ENCODE results near the gene IQCN.
A peak's percentile ranks its signal among the peaks of the same experiment; 100 is the strongest.

IQCN gene

DNA sequence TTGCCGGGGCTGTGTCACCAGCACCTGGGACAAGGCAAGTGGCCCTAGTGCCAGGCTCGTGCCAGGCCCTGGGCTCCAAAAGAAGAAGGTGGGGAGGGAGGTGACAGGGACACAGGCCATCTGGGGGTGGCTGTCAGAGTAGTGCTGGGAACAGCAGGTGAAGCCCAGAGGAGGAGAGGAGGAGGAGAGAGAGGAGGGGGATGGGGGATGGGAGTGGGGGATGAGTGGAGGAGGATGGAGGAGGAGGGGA, 29.9 kb upstream of the IQCN start:
- H3K4me3 ChIP-seq (ENCODE audit: low read depth, low read length) = peak overlapping the region; percentile 45
- ChIA-PET POLR2A (interaction anchor here (1.3 to 6.3 kb wide), 3 partner anchors 10 to 24 kb away, joined by 3 to 129 read pairs (median 7); partner anchors contain the start of gene JUND), CTCF (interaction anchor here (0.7 to 6.5 kb wide), 6 partner anchors 12 to 24 kb away, joined by 3 to 65 read pairs (median 8); partner anchors contain the start of gene JUND)
- TF ChIP-seq, protein P1, sequence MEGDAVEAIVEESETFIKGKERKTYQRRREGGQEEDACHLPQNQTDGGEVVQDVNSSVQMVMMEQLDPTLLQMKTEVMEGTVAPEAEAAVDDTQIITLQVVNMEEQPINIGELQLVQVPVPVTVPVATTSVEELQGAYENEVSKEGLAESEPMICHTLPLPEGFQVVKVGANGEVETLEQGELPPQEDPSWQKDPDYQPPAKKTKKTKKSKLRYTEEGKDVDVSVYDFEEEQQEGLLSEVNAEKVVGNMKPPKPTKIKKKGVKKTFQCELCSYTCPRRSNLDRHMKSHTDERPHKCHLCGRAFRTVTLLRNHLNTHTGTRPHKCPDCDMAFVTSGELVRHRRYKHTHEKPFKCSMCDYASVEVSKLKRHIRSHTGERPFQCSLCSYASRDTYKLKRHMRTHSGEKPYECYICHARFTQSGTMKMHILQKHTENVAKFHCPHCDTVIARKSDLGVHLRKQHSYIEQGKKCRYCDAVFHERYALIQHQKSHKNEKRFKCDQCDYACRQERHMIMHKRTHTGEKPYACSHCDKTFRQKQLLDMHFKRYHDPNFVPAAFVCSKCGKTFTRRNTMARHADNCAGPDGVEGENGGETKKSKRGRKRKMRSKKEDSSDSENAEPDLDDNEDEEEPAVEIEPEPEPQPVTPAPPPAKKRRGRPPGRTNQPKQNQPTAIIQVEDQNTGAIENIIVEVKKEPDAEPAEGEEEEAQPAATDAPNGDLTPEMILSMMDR (IDR thresholded peaks at IDR 0.05; ENCODE audit: insufficient read depth, low read length, missing control alignments) = no peak
- no peak for DNase-seq (ENCODE audit: low read depth, low spot score)

DNA sequence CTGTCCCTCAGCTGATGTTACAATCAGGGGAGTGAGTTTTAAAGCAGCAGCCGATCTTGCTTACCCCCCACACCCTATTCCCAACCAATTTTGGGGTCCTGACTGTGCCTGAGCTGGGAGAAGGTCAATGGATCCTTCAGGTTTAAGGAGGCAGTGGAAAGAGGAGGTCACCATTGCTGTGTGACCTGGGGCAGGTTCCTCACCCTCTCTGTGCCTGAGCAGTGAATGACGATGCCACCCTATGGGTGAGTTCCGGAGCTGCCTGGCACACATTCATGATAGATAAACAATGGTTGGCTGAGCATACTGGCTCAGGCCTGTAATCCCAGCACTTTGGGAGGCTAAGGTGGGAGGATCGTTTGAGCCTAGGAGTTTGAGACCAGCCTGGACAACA, 27.5 kb upstream of the IQCN start:
- DNase-seq (ENCODE audit: low read depth, low spot score) = no peak
- CTCF ChIA-PET = interaction anchor here (0.7 to 6.5 kb wide), 7 partner anchors 9 to 86 kb away, joined by 3 to 65 read pairs (median 5); partner anchors contain the start of genes JUND and LSM4
- no peak overlapping the region for H3K4me3 ChIP-seq (ENCODE audit: low read depth, low read length)
- TF ChIP-seq, protein P1 (IDR thresholded peaks at IDR 0.05; ENCODE audit: insufficient read depth, low read length, missing control alignments) = no peak
- POLR2A ChIA-PET = interaction anchor here (1.4 to 6.3 kb wide), 2 partner anchors 10 to 21 kb away, joined by 6 to 129 read pairs; partner anchors contain the start of gene JUND

DNA sequence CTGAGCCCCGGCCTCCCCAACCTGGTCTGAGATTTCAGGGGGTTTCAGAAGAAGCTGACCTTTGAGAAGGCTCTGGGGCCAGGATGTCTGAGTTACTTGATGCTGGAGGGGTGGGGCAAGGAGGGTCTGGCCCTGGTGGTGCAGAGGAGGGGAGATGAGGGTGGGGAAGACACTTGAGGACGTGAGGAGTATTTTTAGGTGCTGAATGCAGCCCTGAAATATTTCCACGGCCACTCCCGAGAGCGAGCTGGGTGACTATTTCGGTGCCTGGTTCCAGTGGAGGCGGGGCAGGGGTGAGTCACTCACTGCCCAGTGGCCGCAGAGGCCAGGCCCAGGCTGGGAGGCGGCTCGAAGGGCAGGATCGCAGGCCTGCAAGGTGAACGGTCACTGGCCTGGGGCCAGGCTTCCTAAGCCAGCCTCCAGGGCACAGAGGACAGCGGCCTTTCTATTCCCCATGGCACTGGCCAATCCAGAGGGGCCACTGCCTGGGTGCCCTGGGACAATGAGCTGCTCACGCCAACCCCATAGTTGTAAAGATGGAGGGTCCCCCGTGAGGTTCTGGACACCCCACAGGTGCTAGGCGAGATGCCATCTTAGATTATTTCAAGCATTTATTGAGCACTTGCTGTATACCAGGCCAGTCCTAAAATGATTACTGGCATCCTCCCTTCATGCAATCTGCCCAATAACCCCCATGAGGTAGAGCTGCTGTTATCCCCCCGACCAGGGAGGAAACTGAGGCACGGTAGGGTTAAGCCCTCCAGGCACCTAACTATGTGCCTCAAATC, 26.9 kb upstream of the IQCN start:
- no peak for DNase-seq (ENCODE audit: low read depth, low spot score)
- no peak overlapping the region for H3K4me3 ChIP-seq (ENCODE audit: low read depth, low read length)
- TF ChIP-seq, protein P1 (IDR thresholded peaks at IDR 0.05; ENCODE audit: insufficient read depth, low read length, missing control alignments) = no peak
- POLR2A ChIA-PET = interaction anchor here (1.4 to 6.3 kb wide), 2 partner anchors 9 to 21 kb away, joined by 6 to 129 read pairs; partner anchors contain the start of gene JUND
- CTCF ChIA-PET = interaction anchor here (1.5 to 6.5 kb wide), 5 partner anchors 9 to 27 kb away, joined by 4 to 65 read pairs (median 8); partner anchors contain the start of genes JUND and LSM4

DNA sequence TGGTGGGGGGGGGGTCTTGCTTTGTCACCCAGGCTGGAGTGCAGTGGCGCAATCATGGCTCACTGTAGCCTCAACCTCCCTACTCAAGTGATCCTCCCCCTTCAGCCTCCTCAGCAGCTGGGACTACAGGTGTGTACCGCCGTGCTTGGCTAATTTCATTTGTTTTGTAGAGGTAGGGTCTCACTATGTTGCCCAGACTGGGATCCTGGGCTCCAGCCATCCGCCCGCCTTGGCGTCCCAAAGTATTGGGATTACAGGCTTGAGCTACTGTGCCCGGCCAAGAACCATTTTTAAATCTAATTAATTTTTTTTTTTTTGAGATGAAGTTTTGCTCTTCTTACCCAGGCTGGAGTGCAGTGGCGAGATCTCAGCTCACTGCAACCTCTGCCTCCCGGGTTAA, 25.4 kb upstream of the IQCN start:
- CTCF ChIA-PET = interaction anchor here (6.5 kb wide), 1 partner anchor 20 kb away, joined by 65 read pairs; the partner anchor contains the start of gene JUND

DNA sequence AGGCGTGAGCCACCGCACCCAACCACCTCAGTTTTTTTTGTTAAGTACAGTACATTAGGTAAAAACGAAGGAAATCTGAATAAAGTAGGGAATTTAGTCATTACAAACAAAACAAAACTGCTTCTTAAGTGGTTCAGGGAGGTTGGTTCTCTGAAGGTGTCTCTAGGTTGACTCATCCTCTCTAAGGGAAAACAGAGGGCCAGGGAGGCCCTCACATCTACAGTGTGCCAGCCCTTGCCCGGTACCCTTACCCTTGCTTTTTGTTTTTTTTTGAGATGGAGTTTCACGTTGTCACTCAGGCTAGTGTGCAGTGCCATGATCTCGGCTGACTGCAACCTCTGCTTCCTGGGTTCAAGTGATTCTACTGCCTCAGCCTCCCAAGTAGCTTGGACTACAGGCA, 24.3 kb upstream of the IQCN start:
- TF ChIP-seq, protein P1 (IDR thresholded peaks at IDR 0.05; ENCODE audit: insufficient read depth, low read length, missing control alignments) = no peak
- no peak for DNase-seq (ENCODE audit: low read depth, low spot score)
- ChIA-PET CTCF (interaction anchor here (2.1 kb wide), 1 partner anchor 30 kb away, joined by 8 read pairs; no protein-coding TSS in a partner anchor), POLR2A (no interaction called here)
- no peak overlapping the region for H3K4me3 ChIP-seq (ENCODE audit: low read depth, low read length)

More for the DNA sequence above, 25.4 kb upstream of the IQCN start:
- POLR2A ChIA-PET = interaction anchor here (6.3 kb wide), 1 partner anchor 19 kb away, joined by 129 read pairs; the partner anchor contains the start of gene JUND
- no peak overlapping the region for H3K4me3 ChIP-seq (ENCODE audit: low read depth, low read length)
- DNase-seq (ENCODE audit: low read depth, low spot score) = no peak
- TF ChIP-seq, protein P1 (IDR thresholded peaks at IDR 0.05; ENCODE audit: insufficient read depth, low read length, missing control alignments) = no peak

DNA sequence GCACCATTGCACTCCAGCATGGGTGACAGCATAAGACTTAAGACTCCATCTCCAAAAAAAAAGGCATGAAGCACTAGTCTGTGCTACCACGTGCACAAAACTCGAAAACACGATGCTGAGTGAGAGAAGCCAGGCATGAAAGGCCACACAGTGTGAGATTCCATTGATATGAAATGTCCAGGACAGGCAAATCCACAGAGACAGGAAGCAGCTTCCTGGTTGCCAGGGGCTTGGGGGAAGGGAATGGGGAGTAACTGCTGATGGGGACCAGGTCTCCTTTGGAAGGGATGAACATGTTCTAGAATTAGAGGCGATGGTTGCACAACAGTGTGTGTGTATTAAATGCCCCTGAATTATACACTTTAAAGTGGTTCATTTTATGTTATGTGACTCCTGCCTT, 23.1 kb upstream of the IQCN start:
- no peak for DNase-seq (ENCODE audit: low read depth, low spot score)
- CTCF ChIA-PET = interaction anchor here (0.7 to 2.2 kb wide), 3 partner anchors 18 to 52 kb away, joined by 3 to 10 read pairs (median 8); no protein-coding TSS in a partner anchor
- POLR2A ChIA-PET = interaction anchor here (2.4 kb wide), 1 partner anchor 16 kb away, joined by 7 read pairs; the partner anchor contains the start of gene JUND
- TF ChIP-seq, protein P1 (IDR thresholded peaks at IDR 0.05; ENCODE audit: insufficient read depth, low read length, missing control alignments) = no peak
- no peak overlapping the region for H3K4me3 ChIP-seq (ENCODE audit: low read depth, low read length)

Measured in AG04449 (cell line).